NCI-H748 (cell line): ENCODE results near the gene MAP2K6.
A peak's percentile ranks its signal among the peaks of the same experiment; 100 is the strongest.

Experiments
- DNase-seq: peaks from one replicate; lab custom pipeline; 2025; ENCODE audit not compliant: unreplicated experiment; lab: John Stamatoyannopoulos, UW

MAP2K6 gene

GRCh38 chr17:69425978-69426377 lies 11.5 kb downstream of the MAP2K6 start:
- no peak for DNase-seq

- no peak for DNase-seq
These were observed 13.1 kb downstream of the MAP2K6 start for GRCh38 chr17:69427486-69428197.

- no peak for DNase-seq
These were observed 13.9 kb downstream of the MAP2K6 start for GRCh38 chr17:69428252-69428980.

GRCh38 chr17:69430488-69430887 lies 16.0 kb downstream of the MAP2K6 start:
- DNase-seq, result no peak

GRCh38 chr17:69431835-69432234 lies 17.3 kb downstream of the MAP2K6 start:
- peak; percentile 67 for DNase-seq

GRCh38 chr17:69433093-69433492 lies 18.6 kb downstream of the MAP2K6 start:
- no peak for DNase-seq

- peak; percentile 78 for DNase-seq
These were observed 19.7 kb downstream of the MAP2K6 start for GRCh38 chr17:69434164-69434579.

GRCh38 chr17:69435971-69436696 lies 21.6 kb downstream of the MAP2K6 start:
- DNase-seq, result no peak

GRCh38 chr17:69437475-69437874 lies 23.0 kb downstream of the MAP2K6 start:
- DNase-seq, result no peak

GRCh38 chr17:69438776-69439175 lies 24.3 kb downstream of the MAP2K6 start:
- DNase-seq, result no peak

GRCh38 chr17:69441179-69441578 lies 26.7 kb downstream of the MAP2K6 start:
- DNase-seq, result no peak

- no peak for DNase-seq
These were observed 28.6 kb downstream of the MAP2K6 start for GRCh38 chr17:69443138-69443537.

GRCh38 chr17:69444023-69444422 lies 29.5 kb downstream of the MAP2K6 start:
- DNase-seq, result no peak

- DNase-seq, result no peak
These were observed 30.6 kb downstream of the MAP2K6 start for GRCh38 chr17:69445132-69445531.

GRCh38 chr17:69447726-69448125 lies 33.2 kb downstream of the MAP2K6 start:
- DNase-seq, result no peak

GRCh38 chr17:69448431-69449102 lies 34.1 kb downstream of the MAP2K6 start:
- DNase-seq, result peak; percentile 11

GRCh38 chr17:69450131-69450530 lies 35.6 kb downstream of the MAP2K6 start:
- DNase-seq, result no peak

GRCh38 chr17:69450918-69451317 lies 36.4 kb downstream of the MAP2K6 start:
- DNase-seq, result no peak

GRCh38 chr17:69451416-69452394 lies 37.2 kb downstream of the MAP2K6 start:
- DNase-seq, result no peak

- DNase-seq, result no peak
These were observed 38.3 kb downstream of the MAP2K6 start for GRCh38 chr17:69452664-69453260.
